Lower leg skin (tissue), 4 donors: ENCODE data around the gene AFAP1L2. TPM values are rescaled to one million over a fixed set of nuclear protein-coding genes. Genes with fewer than 3 reads are reported as not detected.

Experiments
- DNase-seq, 2 donors: peaks; one replicate each; pipeline ENCODE4 v3.0.0-alpha.2; 2019; ENCODE audit warnings: low spot score in 2 of 2
- H3K4me3 ChIP-seq: fragments of 200-600 bp; sonication (generic); 2 replicates; pipeline ENCODE4 v1.5.1; 2017; ENCODE audit warnings: mild to moderate bottlenecking, low read depth; ENCODE audit not compliant: poor library complexity, severe bottlenecking
- POLR2A ChIP-seq, 2 donors: fragments of 450-650 bp; IDR thresholded peaks; one replicate each; pipeline ENCODE4 v1.6.1; 2016 to 2017; ENCODE audit warnings: antibody characterized with exemption in 2 of 2, mild to moderate bottlenecking in 1 of 2, moderate library complexity in 1 of 2
- WGBS, 2 donors: methylation state at CpG; one replicate each; pipeline ENCODE4 v1.1.5; 2018; 5-methylcytosine and 5-hydroxymethylcytosine counted together
- intact Hi-C: fragments of 100-400 bp; cut with DNase I; formaldehyde crosslinking; loops from one replicate; pipeline ENCODE4 v1.15.0; 2023; ENCODE audit warnings: low total_unique reads
- total RNA-seq, 4 donors: library from RNA; depleted of rRNA; stranded (reverse); fragments of >200 nt; gene quantifications; one replicate each; pipeline ENCODE4 v1.1.0, GENCODE V29; 2016
- TF ChIP-seq, protein P1 (sequence below), 3 donors: fragments of 450-650 bp; IDR thresholded peaks; one replicate each; pipeline ENCODE4 v1.5.1; 2016; ENCODE audit warnings: antibody characterized with exemption in 3 of 3, mild to moderate bottlenecking in 3 of 3, moderate library complexity in 2 of 3

Gene AFAP1L2
- total RNA-seq, 4 donors from 2014 or later, result 10.9 to 19.4 (median 14.3) TPM

DNA sequence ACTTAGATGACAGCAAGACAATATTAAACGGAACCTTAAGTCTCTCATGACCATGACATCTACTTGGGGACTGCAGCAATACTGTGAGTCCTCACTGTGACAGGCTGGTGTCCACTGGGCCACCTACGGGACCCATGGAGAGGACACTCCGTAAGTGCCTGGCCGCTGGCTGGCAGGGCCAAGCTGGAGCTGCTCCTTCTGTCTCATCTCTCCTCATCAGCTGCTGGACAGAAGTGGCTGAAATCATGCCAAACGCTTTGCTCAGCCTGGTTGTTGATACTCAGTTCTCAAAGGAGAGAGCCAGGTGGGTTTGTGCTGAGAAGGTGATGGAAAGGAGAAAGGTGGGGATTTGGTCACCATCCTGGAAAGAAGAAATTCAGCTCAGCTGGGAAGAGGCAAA lies 33.3 kb downstream of the AFAP1L2 start:
- no peak for DNase-seq
- intact Hi-C loops, result no loop called here
- H3K4me3 ChIP-seq, result no peak overlapping the region
- TF ChIP-seq, protein P1, sequence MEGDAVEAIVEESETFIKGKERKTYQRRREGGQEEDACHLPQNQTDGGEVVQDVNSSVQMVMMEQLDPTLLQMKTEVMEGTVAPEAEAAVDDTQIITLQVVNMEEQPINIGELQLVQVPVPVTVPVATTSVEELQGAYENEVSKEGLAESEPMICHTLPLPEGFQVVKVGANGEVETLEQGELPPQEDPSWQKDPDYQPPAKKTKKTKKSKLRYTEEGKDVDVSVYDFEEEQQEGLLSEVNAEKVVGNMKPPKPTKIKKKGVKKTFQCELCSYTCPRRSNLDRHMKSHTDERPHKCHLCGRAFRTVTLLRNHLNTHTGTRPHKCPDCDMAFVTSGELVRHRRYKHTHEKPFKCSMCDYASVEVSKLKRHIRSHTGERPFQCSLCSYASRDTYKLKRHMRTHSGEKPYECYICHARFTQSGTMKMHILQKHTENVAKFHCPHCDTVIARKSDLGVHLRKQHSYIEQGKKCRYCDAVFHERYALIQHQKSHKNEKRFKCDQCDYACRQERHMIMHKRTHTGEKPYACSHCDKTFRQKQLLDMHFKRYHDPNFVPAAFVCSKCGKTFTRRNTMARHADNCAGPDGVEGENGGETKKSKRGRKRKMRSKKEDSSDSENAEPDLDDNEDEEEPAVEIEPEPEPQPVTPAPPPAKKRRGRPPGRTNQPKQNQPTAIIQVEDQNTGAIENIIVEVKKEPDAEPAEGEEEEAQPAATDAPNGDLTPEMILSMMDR (IDR thresholded peaks at IDR 0.05), result no peak
- no peak for TF ChIP-seq POLR2A (IDR thresholded peaks at IDR 0.05)
- 85 to 94% methylated on average over 5 of the region's 5 CpGs for WGBS, 2 donors

DNA sequence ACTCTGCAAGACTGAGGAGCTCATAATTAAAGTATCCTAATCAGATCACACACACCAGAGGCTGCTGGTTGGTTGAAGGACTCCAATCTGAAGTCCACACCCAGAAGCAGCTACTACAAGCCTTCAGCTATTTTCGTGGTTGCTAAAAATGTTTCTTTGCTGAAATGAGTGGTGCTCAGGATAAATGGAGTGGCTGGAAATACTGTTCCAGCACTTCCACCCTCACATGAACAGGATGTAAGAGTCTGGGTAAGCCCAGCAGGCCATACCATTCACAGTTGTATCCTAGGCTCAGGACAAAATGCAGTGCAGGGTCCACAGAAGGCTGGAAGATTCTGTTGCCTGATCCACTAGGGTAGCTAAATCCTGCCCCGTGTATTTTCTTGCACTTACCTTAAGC lies 34.1 kb downstream of the AFAP1L2 start:
- no peak for TF ChIP-seq POLR2A (IDR thresholded peaks at IDR 0.05)
- TF ChIP-seq, protein P1 (IDR thresholded peaks at IDR 0.05), result no peak
- WGBS, 2 donors, result 35 to 50% methylated on average over 2 of the region's 2 CpGs
- DNase-seq, result no peak
- intact Hi-C loops, result no loop called here
- H3K4me3 ChIP-seq, result no peak overlapping the region

DNA sequence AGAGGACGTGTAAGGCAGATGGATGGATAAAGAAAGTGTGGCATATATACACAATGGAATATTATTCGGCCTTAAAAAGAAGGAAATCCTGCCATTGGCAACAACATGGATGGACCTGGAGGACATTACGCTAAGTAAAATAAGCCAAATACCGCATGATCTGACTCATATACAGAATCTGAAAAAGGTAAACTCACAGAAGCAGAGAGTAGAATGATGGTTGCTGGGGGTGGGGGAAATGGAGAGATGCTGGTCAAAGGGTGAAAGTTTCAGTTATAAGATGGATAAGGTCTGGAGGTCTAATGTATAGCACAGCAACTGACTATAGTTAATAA lies 36.3 kb downstream of the AFAP1L2 start:
- DNase-seq, result no peak
- intact Hi-C loops, result no loop called here
- TF ChIP-seq, protein P1 (IDR thresholded peaks at IDR 0.05), result no peak
- no peak for TF ChIP-seq POLR2A (IDR thresholded peaks at IDR 0.05)
- 42 to 65% methylated on average over 4 of the region's 4 CpGs for WGBS, 2 donors
- H3K4me3 ChIP-seq, result no peak overlapping the region

DNA sequence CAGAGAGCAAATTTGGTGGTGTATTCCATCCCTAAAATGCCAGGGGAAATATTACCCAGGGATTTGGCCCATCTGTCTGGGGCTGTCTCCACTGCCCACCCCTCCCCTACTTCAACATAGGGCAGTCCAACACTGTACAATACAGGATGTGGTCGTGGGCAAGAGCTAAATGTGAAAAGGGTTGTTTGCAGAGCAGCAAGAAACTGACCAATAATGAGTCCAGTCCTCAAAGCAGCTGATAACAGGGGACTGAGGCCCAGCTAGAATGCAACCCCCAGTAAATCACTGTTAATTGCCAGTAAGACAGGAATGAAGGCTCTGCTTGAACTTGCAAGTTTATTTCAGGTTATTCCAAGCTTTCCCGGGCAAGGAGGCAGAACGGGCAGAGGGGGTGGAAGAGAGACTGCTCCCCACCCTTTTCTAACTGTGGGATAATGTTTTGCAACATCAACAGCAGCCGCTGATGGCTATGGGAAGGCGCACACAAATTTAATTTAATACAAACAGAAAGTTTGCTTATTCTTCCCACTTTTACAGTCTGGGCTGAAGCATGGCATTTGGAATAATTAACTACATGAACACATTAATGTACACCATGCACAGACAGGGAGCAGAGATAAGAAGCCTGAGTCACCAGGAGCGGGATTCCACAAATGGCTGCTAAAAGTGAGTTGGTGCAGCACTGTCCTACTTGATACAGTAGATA lies 36.8 kb downstream of the AFAP1L2 start:
- DNase-seq, result no peak
- no peak overlapping the region for H3K4me3 ChIP-seq
- 27 to 29% methylated on average over 6 of the region's 6 CpGs for WGBS, 2 donors
- intact Hi-C loops, result no loop called here
- TF ChIP-seq, protein P1 (IDR thresholded peaks at IDR 0.05), result no peak
- no peak for TF ChIP-seq POLR2A (IDR thresholded peaks at IDR 0.05)

DNA sequence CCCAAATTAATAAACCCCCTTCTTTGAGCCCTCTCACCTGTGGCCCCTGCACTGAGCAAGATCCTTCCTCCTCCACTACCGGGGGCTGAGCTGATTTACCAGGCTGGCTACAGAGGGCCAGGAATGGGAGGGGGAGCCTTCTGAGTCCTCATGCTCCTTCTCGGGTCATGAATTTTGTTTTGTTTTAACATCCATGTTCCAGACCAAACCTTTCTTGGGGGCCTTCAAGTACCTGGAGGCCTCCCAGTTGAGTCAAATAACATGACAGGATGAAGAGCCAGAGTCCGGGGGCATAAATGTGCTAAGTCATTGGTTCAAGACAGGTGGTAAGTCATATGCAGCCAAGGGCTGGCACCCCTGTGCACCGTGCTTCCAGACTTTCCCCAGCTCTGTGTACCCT lies 39.6 kb downstream of the AFAP1L2 start:
- TF ChIP-seq POLR2A (IDR thresholded peaks at IDR 0.05), result no peak
- no peak overlapping the region for H3K4me3 ChIP-seq
- DNase-seq, result no peak
- WGBS, 2 donors, result 94 to 97% methylated on average over 4 of the region's 4 CpGs
- intact Hi-C loops, result no loop called here

DNA sequence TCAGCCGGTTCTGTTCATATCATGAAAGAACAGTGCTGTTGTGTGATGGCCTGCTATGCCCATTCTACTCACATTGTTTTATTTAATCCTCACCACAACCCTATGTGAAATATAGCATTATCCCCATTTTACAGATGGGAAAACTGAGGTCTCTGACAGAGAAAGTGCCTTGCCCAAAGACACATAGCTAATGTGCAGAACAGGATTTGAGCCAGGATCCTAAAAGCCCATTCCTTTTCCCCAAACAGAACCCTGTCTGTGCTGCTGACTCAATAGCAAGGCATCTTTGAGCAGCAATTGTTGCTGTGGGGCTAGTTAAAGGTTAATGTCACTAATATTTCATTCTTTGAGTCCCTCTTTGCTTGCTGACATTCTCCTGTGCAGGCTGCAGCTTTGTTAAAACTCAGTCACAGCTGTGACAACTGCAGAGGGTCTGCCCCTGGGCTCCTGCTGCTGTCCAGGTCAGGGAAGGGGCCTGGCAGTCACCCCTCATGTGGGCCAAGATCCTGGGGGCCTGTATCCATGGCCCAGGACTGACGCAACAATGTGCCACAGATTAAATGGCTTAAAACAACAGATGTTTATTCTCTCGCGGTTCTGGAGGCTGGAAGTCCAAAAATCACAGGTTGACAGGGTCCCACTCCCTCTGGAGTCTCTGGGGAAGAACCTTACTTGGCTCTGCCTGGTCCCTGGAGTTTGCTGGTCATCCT lies 40.4 kb downstream of the AFAP1L2 start:
- DNase-seq, result no peak
- intact Hi-C loops, result no loop called here
- TF ChIP-seq, protein P1 (IDR thresholded peaks at IDR 0.05), result no peak
- no peak for TF ChIP-seq POLR2A (IDR thresholded peaks at IDR 0.05)
- 86 to 91% methylated on average over 4 of the region's 4 CpGs for WGBS, 2 donors
- H3K4me3 ChIP-seq, result no peak overlapping the region
